PC-9 (cell line): ENCODE measurements around the gene KCNN3.

Source experiments
- EZH2 ChIP-seq: fragments of 200-600 bp; sonication (generic); IDR thresholded peaks from 2 replicates; pipeline ENCODE4 v1.8.0; 2017; ENCODE audit warnings: antibody characterized with exemption, low read depth
- TF ChIP-seq, protein P1 (sequence below): fragments of 200-600 bp; sonication (generic); conservative IDR thresholded peaks from 2 replicates; pipeline ENCODE4 v1.6.1; 2017; ENCODE audit warnings: mixed run types, antibody characterized with exemption, mild to moderate bottlenecking, moderate library complexity

DNA sequence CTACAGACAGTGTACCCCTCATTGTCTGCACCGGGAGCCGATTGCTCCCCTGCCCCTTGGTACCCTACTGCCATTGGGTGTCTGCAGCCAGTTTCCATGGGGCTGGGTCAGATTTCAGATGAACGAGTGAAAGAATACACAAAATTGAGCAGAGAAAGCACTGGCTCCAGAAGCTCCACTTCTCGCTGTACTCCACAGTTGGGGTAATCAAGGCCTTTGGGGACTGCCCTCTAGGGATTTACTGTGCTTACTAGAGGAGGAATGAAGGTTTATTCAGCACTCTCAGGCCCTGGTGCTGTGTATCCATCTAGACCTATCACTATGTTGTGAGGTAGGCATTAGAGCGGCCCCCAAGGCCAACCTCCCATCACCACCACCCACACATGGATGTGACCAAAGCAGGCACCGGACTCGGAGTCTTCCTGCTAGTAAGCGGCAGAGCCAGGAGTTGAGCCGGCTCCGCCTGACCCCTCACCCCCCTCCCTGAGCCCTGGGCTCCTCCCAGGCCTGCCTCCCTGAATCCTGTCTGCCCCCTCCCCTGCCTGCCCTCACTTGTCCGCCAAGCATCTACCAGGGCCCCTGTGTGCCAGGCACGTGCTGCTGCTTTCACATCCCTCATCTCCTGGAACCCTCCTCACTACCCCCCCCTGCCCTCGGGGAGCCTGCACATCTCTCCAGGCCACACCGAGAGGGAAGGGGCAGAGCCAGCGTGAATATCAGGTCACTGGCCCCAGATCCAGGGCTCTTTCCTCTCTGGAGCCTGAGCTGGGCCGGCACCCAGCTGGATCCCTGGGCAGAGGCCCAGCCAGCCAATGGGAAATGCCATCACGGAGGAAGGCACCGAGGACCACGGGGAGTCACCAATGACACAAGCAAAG lies 23.3 kb downstream of the KCNN3 start:
- TF ChIP-seq, protein P1, sequence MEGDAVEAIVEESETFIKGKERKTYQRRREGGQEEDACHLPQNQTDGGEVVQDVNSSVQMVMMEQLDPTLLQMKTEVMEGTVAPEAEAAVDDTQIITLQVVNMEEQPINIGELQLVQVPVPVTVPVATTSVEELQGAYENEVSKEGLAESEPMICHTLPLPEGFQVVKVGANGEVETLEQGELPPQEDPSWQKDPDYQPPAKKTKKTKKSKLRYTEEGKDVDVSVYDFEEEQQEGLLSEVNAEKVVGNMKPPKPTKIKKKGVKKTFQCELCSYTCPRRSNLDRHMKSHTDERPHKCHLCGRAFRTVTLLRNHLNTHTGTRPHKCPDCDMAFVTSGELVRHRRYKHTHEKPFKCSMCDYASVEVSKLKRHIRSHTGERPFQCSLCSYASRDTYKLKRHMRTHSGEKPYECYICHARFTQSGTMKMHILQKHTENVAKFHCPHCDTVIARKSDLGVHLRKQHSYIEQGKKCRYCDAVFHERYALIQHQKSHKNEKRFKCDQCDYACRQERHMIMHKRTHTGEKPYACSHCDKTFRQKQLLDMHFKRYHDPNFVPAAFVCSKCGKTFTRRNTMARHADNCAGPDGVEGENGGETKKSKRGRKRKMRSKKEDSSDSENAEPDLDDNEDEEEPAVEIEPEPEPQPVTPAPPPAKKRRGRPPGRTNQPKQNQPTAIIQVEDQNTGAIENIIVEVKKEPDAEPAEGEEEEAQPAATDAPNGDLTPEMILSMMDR = no peak
- TF ChIP-seq EZH2 = no peak
